ENCODE measurements around the gene RPS21.
"Not testable (repeated sequence)": the region's sequence is repeated elsewhere in the genome, so short reads cannot be mapped to it uniquely, and the experiment has no call there.

RPS21 gene

GRCh38 chr20:62413025-62413570 lies 26.2 kb downstream of the RPS21 start:
- DNase-seq = no peak

- DNase-seq = no peak
These were observed 27.1 kb downstream of the RPS21 start for GRCh38 chr20:62413896-62414481.

DNA sequence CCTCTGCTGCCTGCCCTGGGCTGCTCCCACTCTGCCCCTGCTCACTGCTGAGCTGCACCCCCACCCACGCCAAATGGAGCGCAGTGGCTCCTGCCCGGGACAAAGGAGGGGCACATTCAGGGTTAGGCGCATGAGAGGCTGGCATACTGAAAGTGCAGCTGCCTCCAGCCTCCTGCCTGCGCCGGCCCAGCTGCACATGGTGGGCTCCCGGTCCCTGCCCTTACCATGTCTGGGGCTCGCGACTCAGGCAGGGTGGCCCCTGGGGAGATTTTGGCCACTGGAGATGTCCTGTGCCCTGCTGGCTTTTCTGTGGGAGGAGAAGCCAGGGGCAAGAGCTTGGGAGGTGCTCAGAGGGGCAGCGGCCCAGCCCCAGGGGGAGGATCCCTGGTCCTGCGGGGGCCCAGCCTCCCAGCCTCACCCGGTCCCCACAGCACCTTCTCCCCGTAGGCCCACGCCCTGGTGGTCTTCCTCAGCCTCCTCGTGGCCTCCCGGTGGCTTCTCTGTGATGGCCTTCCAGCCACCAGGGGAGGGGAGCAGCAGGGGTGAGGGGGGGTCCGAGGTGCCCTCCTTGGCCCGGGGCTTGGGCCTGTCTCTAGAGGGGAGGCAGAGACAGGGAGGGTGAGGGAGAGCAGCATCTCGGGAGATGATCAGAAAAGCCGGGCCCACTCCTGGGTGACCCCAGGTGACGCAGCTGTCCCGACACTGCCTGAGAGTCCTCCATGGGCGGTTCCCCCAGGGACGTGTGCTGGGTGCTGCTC lies 28.6 kb downstream of the RPS21 start:
- DNase-seq = no peak

DNA sequence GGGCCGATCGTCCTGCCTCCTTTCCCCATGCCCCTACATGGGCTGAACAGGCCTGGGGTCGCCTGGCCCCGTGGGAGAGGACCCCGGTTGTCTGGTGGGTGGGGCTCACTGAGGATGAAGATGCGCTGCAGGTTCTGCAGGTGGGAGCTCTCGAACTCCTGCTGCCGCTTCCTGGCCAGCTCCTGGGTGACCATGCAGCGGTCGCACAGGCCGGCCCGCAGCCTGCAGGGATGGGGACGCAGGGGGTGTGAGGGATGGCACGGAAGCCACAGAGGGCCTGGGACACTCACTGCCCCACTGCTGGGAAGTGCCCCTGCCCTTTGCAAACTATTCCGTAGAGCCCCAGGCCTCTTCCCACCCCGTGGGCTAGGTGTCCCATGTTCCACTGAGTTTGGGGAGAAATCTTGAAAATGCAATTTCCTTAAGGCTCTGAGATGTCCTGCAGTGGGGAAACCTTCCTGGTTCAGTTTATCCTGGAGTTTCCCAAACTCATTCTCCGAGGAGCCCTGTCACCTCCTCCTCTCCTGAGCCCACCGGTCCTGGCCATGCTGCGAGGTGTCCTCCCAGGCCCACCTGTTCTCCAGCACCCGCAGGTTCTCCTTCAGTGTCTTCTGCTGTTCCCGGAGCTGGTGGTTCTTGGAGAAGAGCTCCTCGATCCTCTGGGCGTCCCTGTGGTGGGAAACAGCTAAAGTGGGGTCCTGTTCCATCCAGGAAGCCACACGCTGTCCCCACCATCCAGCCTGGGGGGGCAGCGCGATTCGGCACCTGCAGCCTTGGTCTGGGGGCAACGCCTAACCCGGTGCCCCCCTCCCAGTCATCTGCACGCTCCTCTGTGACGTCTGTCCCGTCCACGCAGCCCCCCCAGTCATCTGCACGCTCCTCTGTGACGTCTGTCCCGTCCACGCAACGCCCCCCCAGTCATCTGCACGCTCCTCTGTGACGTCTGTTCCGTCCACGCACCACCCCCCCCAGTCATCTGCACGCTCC lies 30.0 kb downstream of the RPS21 start:
- no peak for DNase-seq

- DNase-seq = no peak
These were observed 31.2 kb downstream of the RPS21 start for GRCh38 chr20:62417981-62418708.

DNA sequence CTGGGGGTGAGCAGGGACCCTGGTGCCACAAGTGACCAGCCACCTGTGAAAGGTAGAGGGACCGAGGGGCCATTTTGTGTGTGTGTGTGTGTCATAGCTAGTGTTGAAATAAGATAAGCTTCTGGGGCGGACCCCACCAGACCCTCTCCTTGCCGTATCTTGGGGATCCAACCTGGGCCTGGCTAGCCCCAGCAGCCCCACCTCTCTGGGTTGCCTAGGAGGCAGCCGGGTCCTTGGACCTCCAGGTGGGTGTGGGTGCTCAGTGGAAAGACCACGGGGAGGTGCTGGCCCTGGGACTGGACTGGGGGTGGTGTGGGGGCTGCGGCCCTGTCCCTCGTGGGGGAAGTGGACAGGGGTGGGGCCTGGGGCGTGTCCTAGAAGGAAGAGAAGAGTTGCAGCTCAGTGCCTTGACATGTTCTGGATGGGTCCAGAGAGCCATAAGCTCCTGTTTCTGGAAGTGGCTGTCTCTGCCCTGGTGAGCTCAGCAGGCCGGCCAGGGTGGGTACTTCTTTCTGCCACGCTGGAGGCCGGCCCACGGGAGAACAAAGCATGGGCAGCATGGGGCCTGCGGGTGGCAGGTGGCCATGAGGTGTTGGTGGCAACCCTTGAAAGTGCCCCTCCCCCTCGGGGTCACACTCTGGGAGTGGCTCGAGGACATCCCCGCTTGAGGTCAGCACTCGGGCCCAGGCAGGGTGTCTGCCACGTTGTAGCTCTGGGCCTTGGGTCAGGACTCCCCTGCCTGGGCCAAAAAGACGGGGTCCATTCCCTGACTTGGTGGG lies 32.0 kb downstream of the RPS21 start:
- no peak for DNase-seq

GRCh38 chr20:62419759-62420158 lies 32.9 kb downstream of the RPS21 start:
- no peak for DNase-seq

GRCh38 chr20:62420846-62421715 lies 34.2 kb downstream of the RPS21 start:
- DNase-seq = no peak

GRCh38 chr20:62421716-62421990 lies 34.8 kb downstream of the RPS21 start:
- no peak for DNase-seq

GRCh38 chr20:62422636-62423325 lies 35.9 kb downstream of the RPS21 start:
- no peak for DNase-seq

DNA sequence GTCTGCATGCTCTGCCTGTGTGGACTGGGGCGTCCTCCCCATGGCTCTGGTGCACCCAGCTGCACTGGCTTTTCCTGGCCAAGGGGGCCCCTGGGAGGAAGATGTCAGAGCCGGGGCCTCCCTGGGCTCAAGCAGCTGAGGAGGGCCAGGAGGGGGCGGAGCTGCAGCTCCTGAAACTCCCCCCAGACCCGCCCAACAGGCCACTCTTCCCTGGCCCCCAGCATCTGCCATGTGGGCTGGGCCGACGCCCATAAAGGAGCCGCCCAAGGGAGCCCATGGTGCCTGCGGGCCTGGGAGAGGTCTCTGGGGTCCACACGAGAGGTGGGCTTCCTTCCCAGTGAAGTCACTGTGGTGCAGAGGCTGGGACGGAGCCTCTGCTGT lies 36.4 kb downstream of the RPS21 start:
- DNase-seq = no peak

DNA sequence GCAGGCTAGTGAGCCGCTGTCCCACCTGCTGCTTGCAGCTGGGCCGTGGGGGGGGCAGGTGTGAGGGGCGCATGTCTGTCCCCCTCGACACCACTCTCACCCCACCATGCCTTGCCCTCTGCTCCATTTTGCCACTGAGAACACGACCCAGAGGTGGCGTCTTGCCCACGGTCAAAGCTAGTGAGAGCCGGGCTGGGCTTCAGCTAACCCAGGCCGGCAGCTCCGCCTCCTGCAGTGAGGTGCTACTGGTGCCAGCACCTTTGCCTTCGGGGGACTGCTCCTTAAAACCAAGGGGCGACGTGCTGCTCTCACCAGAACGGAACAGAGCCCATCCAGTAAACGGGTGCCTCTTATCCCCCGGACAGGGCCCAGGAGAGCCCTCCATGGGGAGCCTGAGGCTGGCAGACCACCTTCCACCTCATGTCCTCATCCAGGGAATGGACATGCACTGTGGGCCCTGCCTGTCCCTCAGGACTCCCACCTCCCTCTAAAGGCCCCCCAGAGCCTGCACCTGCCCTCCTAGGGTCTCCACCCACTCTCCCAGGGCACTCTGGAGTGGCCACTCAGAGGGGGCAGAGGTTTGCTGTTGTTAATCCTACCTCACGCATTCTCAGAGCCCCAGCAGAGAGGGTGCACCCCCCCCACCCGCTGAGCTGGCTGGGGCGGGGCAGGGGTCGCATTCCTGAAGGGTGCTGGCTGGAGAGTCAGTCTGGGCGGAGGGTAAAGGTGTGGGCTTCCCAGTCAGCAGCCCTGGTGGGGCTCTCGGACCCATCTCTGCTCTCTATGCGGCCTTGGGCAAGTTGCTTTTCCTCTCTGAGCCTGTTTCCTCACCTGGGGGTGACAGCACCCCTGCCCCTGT lies 37.6 kb downstream of the RPS21 start:
- no peak for DNase-seq

DNA sequence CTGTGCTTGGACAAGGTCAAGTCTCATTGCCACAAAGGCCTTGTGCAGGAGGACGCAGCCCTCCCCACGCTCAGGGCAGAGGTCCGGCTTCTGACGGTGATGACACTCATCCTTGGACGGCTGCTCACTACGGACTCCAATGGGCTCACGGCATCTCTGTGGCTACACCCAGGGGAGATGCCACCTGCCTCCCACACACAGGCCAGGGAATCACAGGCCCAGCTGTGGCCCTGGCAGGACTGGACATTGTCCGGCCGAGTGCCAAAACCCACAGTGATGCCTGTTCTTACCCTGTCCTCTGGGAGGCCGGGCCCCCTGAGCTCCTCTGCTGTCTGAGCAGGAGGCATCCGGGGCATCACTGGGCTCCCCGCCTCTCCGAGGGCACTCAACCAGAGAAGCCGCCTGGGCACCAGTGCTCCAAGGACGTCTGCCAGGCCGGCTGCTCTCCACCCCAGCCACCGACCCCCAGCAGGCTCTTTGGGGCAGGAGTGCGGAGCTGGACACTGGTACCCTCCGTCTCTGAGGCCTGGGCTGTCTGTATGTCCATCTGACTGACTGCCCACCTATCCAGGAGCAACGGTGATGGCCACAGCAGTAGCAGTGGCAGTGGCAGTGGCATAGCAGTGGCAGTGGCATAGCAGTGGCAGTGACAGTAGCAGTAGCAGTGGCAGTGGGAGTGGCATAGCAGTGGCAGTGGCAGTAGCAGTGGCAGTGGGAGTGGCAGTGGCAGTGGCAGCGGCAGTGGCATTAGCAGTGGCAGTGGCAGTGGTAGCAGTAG lies 38.6 kb downstream of the RPS21 start:
- no peak for DNase-seq

DNA sequence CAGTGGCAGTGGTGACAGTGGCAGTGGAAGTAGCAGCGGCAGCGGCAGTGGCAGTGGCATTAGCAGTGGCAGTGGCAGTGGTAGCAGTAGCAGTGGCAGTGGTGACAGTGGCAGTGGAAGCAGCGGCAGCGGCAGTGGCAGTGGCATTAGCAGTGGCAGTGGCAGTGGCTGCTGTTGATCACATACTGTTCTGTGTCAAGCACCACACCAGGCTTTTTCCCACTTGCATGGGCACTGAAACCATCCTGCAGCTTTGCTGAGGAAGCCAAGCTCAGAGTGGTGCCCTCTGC lies 39.1 kb downstream of the RPS21 start:
- not testable (repeated sequence) for DNase-seq

DNA sequence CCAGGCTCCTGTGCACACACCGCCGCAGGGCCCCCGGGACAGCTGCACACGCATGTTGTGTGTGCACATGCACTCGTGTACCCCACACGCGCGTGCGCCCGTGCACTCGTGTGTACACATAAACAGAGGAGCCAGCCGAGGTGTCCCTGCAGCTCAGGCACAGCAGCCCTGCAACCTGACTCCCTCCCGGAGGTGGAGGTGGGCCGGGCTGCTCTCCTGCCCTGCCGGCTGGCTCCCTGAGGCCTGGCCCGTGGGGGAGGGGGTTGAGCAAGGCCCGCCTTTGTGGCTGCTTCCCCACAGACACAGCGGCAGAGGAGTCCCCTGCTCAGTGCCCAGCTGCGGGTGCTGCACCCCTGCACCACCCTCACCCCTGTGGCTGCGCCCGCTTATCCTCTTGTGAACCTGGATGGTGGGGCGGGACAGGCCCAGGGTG lies 39.8 kb downstream of the RPS21 start:
- no peak for DNase-seq

GRCh38 chr20:62427172-62428001 lies 40.5 kb downstream of the RPS21 start, which contains the start of gene RBBP8NL:
Gene RBBP8NL (minus strand): TSS chr20:62427539. CDS start chr20:62419647, 7,892 bp downstream.
- no peak for DNase-seq

- DNase-seq = no peak
These were observed 41.1 kb downstream of the RPS21 start for GRCh38 chr20:62428002-62428372.
